Measurements from ENCODE around the gene MEOX1. TPM values are rescaled to one million over a fixed set of nuclear protein-coding genes. Genes with fewer than 3 reads are reported as not detected.

The MEOX1 gene
- total RNA-seq, 1 experiment from 2014 or later: not detected

DNA sequence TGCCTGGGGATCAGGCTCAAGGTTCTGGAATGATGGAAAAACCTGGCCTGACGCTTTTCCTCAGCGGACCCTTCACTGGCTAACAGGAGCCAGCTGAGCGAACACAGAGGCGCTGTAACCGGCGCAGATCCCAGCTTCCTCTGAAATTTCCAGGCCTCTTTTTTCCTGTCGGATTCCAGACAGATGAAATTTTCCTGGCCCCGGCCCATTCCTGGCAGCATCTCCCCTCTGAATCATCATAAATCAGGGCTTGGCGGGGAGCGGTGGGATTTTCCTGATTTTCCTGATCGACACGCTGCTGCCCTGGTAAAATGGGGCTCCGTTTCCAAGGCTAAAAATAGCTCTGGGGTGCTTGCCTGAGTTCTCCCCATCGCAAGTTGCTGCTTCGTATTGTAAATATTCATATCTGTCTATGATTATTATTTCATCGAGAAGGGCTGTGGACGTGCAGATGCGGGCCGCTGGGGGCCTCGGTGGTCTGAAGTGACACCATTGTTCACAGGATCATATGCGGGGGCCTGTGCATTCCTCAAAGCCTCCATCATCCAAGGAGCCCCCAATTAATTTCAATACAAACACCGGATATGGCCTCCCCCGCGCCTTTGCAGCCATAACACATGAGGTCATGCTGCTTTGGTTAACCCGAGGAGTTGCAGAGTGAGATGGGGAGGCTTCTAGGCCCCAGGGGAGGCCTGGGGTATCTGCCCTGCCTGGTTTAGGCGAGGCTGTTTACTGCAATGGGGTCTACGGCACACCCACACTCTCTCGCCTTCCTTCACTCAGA, 69.8 kb downstream of the MEOX1 start:
- DNase-seq (ENCODE audit: low read depth): peak; percentile 85

DNA sequence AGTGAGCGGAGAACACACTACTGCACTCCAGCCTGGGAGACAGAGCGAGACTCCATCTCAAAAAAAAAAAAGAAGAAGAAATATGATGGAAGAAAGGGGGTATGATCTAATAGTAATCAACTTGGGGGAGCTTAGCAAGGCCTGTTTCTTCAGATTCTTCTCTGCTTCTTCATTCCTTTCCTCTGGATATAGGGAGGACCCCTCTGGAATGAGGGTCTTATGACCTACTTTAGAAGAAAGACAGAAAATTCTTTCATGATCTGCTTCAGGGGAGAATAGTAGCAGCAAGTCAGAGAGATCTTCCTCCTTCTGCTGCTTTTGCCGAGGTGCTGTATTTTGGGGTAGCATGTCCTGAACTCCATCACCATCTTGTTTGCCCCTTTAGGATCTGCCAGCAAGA, 70.7 kb downstream of the MEOX1 start:
- no peak for DNase-seq (ENCODE audit: low read depth)

Small RNAs within 50 kb of the gene (small RNA-seq; reads per million reads assigned to genes)
- not detected for gene RF00017

Other genes starting within 250 kb of the MEOX1 start
- gene DHX8, start 177.9 kb downstream of the MEOX1 start, total RNA-seq (2014; rRNA removed; shearing (Covaris generic)): 49.2 and 58.9 TPM in 2 replicates
- gene ETV4, start 115.6 kb downstream of the MEOX1 start, total RNA-seq (2014; rRNA removed; shearing (Covaris generic)): 62.5 and 75.9 TPM in 2 replicates
- not detected in 2 replicates for gene SOST, start 96.9 kb upstream of the MEOX1 start, total RNA-seq (2014; rRNA removed; shearing (Covaris generic))
- 35.0 and 35.5 TPM in 2 replicates for gene DUSP3, start 117.1 kb upstream of the MEOX1 start, total RNA-seq (2014; rRNA removed; shearing (Covaris generic))
- 0.02 TPM in 1 of 2 replicates, not detected in the other for gene CFAP97D1, start 118.5 kb upstream of the MEOX1 start, total RNA-seq (2014; rRNA removed; shearing (Covaris generic))
- 10.6 and 12.5 TPM in 2 replicates for gene MPP3, start 171.2 kb upstream of the MEOX1 start, total RNA-seq (2014; rRNA removed; shearing (Covaris generic))
- gene CD300LG, start 185.3 kb upstream of the MEOX1 start, total RNA-seq (2014; rRNA removed; shearing (Covaris generic)): not detected in 2 replicates
- 0.27 and 0.37 TPM in 2 replicates for gene MPP2, start 245.6 kb upstream of the MEOX1 start, total RNA-seq (2014; rRNA removed; shearing (Covaris generic))